Measurements from ENCODE around the gene PAPOLA.
"Not testable (repeated sequence)": the region's sequence is repeated elsewhere in the genome, so short reads cannot be mapped to it uniquely, and the experiment has no call there.

DNA sequence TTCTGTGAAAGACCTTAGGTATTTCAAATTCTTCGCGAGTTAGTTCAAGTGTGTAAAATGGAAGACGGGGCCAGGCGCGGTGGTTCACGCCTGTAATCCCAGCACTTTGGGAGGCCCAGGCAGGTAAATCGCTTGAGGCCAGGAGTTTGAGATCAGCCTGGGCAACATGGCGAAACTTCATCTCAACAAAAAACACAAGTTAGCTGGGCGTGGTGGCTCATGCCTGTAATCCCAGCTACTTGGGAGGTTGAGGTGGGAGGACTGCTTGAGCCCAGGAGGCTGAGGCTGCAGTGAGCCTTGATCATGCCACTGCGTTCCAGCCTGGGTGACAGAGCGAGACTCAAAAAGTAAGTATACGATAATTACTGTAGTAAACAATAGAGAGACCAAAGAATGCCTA is 2.2 kb downstream of the PAPOLA start:
- TF ChIP-seq CTCF (IDR thresholded peaks at IDR 0.05); EZH2 (IDR thresholded peaks at IDR 0.05; ENCODE audit: borderline replicate concordance, insufficient read depth, low read depth, low read length, poor library complexity, severe bottlenecking): not testable (repeated sequence)
